Fibroblast of gingiva (primary cell): Measurements from ENCODE around the gene SIK2.
"Not testable (repeated sequence)": the region's sequence is repeated elsewhere in the genome, so short reads cannot be mapped to it uniquely, and the experiment has no call there.

Experiments used
- DNase-seq: peaks from one replicate; pipeline ENCODE4 v3.0.0-alpha.2; 2011; ENCODE audit warnings: low read depth

Gene SIK2

DNA sequence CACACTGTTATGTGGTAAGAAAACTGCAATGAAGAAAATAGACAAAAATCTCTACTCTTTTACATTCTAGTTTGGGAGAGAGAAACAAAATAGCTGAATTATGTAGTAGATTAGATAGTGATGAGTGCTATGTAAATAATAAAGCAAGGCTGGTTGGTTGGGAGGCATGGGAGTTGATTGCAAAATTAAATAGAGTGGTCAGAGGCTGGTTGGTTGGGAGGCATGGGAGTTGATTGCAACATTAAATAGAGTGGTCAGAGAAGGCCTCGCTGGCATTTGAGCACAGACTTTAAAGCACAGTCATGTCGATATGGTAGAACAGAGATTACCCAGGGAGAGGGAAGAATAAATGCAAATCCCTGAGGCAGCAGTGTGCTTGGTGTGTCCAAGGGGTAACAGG is 22.4 kb downstream of the SIK2 start:
- DNase-seq = peak; percentile 72

GRCh38 chr11:111627591-111627990 is 25.3 kb downstream of the SIK2 start:
- peak; percentile 84 for DNase-seq

- DNase-seq = peak; percentile 27
Observed at GRCh38 chr11:111629499-111629898, 27.2 kb downstream of the SIK2 start.

DNA sequence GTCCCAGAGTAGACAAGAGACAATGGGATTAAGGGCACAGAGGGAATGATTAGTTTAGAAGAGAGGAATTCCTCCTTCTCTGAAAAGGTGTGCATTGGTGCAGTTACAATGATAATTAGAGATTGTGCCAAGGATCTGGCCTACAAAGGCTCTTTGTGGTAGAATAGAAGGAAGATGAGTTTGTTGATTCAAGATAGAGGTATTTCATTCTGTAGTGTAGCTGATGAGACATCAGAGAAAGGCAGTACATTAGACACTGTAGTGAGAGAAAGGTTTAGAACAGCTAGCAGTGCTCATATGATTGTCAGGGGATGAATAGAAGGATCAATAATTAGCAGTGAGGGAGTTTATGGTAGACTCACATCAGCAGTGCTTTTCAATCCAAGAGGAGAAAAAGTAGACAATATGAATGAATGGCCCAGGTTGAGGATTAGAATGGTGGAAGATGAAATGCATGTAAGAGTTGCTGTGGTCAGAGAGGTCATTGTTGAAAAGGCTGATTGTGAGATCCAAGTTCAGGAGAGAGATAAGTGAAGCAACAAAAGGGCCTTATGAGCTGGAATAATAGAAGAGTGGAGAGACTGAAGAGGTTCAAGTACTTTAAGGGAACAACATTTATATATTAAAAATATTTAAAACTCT is 28.9 kb downstream of the SIK2 start:
- DNase-seq = no peak

GRCh38 chr11:111631666-111632039 is 29.4 kb downstream of the SIK2 start:
- peak; percentile 85 for DNase-seq

GRCh38 chr11:111632516-111633220 is 30.4 kb downstream of the SIK2 start:
- no peak for DNase-seq

GRCh38 chr11:111633248-111633647 is 31.0 kb downstream of the SIK2 start:
- DNase-seq = no peak

DNA sequence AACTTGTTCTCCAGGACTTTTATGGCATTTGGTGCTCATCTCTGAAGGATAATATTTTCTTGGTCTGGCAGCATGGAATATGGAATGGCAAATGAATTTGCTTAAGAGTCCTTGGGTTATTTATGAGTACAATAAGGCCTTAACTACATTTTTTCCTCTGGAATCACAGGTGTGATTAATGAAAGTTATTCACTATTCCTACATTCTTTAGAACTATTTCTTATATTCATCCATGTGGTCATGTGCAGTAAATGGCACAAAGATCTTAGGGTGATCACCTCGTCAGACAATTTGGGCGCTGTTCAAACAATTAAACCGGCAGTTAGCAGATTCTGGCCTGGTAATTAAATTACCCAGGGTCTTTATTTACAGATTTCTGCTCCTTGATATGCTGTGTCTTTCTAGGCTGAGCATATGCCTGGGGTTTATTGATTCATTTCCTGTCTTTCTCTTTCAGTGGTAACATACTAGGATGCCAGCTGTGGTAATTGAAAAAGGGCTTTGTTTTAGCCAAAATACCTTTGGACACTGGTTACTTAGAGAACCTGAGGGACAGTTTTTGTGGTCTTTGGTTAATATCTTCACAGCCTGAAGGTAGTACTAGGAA is 31.6 kb downstream of the SIK2 start:
- DNase-seq = no peak

DNA sequence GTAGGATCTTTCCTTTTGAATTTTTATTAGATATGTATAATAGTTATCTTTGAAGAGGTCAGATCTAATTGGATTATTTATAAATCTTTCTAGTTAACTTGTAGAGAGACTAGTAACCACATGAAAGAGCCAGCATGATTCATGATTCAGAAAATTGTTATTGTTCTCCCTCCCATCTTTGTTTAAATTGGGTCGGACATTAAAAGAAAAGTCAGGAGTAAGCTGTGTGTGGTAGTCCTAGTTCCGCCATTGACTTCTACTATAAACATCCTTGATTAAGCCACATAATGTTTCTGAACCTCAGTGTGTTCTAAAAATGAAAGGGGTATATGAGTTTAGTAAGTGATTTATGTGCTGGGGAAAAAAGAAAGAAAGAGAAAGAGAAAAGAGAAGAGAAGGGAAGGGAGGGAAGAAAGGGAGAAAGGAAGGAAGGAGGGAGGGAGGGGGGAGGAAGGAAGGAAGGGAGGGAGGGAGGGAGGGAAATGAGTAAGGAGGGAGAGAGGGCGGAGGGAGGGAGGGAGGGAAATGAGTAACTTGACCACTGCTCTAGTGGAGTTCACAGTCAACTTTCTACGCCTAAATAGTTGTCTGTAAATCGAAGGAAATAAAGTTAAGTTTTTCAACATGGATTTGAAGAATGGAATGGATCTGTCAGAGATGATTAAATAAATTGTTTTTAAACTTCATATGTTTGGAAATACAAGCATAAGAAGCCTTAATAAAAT is 32.9 kb downstream of the SIK2 start:
- DNase-seq = peak; percentile 39

DNA sequence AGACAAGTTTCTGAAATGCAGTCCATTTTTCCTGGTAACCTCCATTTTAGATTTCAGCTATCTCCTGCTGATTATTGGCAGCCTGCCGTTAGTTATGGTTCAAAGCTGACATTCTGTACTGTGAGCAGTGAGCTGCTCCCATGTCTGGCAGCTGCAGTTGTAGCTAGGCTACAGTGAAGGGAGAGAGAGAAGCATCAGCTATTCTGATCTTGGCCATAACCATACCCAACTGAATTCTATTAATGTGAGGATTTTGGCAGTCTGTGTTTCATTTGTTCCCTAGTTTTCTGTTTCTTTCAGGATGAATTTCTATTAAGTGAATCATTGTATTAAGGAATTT is 33.4 kb downstream of the SIK2 start:
- DNase-seq = peak; percentile 82

- DNase-seq = no peak
Observed at GRCh38 chr11:111637885-111638284, 35.6 kb downstream of the SIK2 start.

- no peak for DNase-seq
Observed at GRCh38 chr11:111639226-111639925, 37.1 kb downstream of the SIK2 start.

DNA sequence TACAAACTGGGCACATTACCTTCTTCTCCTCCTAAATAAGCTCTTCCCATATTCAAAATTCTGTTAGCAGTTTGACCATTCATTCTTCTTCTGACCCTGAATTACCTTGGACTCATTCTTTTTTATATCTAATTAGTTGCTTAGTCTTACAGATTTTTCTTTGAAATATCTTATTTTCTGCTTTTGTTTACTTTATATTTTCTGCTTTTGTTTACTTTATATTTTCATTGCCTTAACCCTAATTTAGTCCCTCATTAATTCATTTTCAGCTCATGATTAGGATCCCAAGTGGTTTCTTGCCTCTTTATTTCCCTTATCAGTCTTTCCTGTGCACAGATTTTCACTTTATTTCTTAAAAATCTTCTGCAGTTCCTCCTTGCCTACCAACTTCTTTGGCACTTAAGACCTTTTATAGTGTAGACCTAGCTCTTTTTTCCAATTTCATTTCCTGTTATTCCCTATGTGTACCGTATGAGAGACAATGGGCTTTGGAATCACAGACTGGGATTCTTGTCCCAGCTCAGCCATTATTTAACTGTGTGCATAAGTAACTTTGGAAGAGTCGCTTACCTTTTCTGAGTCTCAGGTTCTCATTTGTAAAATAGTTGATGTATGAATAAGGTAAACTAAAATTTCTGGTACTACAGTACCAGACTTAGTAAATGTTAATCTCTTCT is 39.2 kb downstream of the SIK2 start:
- no peak for DNase-seq

DNA sequence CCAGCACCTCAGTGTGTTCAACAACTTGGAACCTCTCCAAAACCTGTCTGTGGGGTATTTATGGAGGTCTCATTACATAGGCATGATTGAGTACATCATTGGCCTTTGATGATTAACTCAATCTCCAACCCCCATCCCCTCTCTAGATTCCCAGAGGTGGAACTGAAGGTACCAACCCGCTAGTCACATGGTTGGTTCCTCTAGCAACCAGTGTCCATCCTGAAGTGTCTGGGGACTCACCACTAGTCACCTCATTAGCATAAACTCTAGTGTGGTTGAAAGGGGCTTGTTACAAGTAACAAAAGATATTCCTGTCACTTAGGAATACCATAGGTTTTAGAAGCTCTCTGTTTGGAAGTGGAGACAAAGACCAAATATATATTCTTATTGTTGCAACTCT is 40.3 kb downstream of the SIK2 start:
- DNase-seq = no peak

- DNase-seq = no peak
Observed at GRCh38 chr11:111644922-111645321, 42.7 kb downstream of the SIK2 start.

- DNase-seq = no peak
Observed at GRCh38 chr11:111645657-111646316, 43.5 kb downstream of the SIK2 start.

DNA sequence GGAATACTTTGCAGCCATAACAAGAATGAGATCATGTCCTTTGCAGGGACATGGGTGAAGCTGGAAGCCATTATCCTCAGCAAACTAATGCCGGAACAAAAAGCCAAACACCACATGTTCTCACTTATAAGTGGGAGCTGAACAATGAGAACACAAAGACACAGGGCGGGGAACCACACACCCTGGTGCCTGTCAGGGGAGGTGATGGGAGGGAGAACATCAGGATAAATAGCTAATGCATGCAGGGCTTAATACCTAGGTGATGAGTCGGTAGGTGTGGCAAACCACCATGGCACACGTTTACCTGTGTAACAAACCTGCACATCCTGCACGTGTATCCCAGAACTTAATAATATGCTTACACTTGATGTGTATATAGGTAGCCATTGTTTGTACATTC is 49.1 kb downstream of the SIK2 start:
- DNase-seq = not testable (repeated sequence)

DNA sequence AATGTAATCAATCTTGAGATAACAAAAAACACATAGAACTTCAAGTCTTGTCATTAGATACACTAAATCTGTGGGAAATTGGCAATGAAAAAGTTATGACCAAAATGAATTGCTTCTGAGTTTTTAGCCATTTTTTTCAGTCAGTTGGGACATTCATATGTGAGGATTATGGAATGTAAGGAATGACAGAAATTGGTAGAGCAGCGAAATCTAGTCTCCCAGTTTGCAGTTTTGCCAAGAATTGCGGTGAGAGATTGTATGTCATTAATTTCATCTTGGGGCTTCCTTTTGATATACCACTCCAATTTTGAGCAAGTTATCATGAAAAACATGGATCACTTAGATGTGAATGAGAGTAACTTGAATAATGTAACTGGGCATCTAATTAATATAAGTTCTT is 49.9 kb downstream of the SIK2 start:
- peak; percentile 33 for DNase-seq

- no peak for DNase-seq
Observed at GRCh38 chr11:111654601-111655000, 52.4 kb downstream of the SIK2 start.

DNA sequence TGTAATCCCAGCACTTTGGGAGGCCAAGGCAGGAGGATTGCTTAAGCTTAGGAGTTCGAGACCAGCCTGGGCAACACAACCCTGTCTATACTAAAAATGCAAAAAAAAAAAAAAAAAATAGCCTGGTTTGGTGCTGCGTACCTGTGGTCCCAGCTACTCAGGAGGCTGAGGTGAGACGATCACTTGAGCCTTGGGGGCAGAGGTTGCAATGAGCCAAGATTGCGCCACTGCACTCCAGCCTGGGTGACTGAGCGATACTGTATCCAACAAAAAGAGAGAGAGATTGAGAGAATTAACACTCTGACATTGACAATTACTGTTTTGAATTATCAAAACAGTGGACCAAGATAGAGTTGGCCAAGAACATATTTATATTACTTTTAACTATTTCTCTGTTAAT is 53.7 kb downstream of the SIK2 start:
- DNase-seq = no peak

- DNase-seq = not testable (repeated sequence)
Observed at GRCh38 chr11:111657905-111658304, 55.7 kb downstream of the SIK2 start.
